GM21717 (cell line): ENCODE results near the gene CACNG8.
"Not testable (repeated sequence)": the region's sequence is repeated elsewhere in the genome, so short reads cannot be mapped to it uniquely, and the experiment has no call there.

Experiments used
- ATAC-seq: cut with Tn5 transposase; IDR thresholded peaks from one replicate; pipeline ENCODE4 v1.9.1; 2021; ENCODE audit warnings: mild to moderate bottlenecking, moderate library complexity; ENCODE audit not compliant: unreplicated experiment

The CACNG8 gene

DNA sequence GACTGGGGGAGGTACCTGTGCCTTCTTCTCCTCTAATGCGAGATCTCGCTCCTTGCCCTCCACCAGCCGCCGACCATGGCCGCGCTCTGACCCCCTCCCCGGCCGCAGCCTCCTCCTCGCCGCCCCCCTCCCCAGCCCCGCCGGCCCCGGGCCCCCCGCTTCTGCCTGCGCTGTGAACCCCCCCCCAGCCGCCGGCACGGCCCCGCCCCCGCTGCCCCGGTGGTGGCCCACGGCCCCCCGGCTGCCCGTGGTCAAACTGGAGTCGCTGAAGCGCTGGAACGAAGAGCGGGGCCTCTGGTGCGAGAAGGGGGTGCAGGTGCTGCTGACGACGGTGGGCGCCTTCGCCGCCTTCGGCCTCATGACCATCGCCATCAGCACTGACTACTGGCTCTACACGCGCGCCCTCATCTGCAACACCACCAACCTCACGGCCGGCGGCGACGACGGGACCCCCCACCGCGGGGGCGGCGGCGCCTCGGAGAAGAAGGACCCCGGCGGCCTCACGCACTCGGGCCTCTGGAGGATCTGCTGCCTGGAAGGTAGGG is at the start of gene CACNG8:
Gene CACNG8, plus strand, starts transcription at position 51 of the 545 bp plus-strand sequence.
- ATAC-seq, result no peak

DNA sequence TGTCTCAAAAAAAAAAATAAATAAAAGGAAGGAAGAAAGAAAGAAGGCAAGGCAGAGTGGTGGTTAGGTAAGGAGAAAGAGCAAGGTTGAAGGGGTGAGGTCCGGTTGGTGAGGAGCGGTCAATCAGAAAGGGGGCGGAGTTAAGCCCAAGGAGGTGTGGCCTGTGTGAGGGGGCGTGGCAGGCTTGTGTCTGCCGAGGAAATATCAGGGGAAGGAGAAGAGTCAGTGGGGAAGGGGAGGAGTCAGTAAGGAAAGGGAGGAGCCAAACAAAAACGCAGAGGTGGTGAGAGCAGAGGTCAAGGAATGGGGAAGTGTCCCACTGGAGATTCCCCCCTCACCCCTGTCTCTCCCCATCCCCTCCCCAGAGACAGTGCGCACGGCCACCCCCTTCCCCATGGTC is 47.7 kb upstream of the CACNG8 start:
- no peak for ATAC-seq

DNA sequence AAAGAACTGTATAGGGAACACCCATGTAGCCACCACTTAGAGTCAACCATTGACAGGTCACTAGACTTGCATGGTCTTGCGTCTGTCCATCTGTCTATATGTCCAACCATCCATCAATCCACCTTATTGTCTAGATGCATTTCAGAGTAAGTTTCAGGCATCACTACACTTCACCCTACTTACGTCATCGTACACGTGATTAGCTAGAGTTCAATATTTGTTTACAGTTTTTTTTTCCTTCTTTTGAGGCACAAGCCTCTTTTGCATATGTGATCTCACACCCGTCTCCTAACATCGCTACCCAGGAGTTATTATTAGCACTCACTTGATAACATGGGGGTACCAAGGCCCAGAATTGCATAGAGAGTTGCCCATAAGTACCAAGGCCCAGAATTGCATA is 46.7 kb upstream of the CACNG8 start:
- ATAC-seq, result no peak

DNA sequence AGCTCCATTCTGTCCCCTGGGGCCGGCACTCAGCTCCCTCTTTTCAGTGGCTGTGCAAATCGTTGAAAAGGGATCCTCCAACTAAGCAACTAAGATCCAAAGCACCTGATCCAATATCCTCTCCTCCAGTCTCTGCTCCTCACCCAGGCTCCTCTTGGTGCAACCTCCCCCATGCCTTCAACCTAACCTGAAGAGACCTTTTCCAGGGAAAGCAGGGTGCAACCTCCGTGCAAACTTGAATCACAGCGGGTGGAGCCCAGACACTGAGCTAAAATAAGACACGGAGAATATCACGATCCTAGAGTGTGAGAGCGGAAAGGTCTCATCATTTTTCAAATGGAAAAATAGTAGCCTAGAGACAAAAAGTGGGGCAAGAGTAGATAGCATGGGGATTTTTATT is 45.4 kb upstream of the CACNG8 start:
- no peak for ATAC-seq

DNA sequence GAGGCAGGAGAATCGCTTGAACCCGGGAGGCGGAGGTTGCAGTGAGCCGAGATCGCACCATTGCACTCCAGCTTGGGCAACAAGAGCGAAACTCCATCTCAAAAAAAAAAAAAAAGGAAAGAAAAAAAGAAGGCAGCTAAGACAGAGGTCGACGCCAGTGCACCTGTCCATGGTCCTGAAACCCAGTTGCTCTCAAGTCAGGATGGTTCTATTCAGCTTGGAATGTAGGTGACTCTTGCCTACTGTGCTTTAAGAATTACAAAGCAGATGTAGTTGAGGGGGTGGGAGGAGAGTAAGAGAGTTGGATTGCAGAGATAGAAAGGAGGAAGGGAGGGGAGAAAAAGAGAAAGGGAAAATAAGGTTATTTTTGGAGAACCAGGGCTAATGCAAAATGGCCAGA is 35.0 kb upstream of the CACNG8 start:
- no peak for ATAC-seq

DNA sequence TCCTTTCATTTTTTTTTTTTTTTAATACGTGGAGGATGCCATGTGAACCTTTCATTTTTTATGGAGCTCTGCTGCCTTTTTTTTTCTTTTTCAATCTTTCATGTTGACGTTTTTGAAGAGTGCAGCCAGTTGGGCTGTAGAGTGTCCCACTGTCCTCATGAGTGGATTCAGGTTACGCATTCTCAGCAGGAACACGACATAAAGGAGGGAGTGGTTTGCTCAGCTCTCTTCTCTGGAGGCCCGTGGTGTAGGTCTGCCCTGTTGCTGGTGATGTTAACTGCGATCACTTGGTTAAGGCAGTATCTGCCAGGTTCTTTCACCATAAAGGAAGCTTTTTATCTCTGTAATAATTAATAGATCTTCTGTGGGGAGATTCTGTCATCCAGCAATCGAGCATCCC is 26.7 kb upstream of the CACNG8 start:
- ATAC-seq, result no peak

DNA sequence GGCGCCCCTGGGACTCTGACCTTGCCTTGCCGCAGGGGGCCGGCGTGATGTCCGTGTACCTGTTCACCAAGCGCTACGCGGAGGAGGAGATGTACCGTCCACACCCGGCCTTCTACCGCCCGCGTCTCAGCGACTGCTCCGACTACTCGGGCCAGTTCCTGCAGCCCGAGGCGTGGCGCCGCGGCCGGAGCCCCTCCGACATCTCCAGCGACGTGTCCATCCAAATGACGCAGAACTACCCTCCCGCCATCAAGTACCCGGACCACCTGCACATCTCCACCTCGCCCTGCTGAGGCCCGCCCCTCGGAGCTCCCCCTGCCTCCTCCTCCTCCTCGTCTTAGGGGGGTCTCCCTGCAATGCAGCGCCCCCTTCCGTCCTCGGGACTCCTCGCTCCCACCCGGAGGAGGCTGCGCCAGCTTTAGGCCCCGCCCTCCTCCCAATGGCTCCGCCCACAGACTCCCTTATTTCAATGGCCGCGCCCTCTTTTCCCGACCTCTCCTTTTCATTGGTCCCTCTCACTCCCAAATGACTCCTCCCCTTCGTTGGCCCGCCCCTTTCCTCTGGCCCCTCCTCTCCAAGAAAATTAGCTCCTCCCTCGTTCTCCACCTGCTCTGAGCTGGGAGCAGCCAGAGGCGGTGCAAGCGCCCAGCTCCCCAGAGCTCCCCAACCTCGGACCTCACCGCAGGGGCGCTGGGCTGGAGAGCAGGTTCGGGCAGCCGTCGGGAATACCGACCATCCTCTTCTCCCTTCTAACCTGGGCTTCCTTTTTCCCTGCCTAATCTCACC is 20.5 kb upstream of the CACNG8 start:
- no peak for ATAC-seq

DNA sequence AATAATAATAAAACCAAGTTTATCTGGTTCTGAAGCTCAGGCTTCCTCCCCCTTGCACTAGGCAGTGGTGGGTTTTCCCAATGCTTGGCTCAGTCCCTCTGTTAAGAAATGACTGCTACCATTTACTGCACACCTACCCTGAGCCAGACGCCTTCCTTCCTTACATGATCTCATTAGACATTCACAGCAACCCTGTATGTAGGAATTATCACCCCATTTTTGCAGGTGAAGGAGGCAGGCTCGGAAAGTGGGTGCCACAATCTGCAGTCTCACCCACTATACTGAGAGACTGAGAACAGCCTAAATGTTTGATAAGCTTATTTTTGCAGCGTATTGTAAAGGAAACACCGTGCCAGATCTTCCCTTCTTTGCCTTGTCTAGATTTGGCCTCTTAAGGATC is 18.3 kb upstream of the CACNG8 start:
- no peak for ATAC-seq

DNA sequence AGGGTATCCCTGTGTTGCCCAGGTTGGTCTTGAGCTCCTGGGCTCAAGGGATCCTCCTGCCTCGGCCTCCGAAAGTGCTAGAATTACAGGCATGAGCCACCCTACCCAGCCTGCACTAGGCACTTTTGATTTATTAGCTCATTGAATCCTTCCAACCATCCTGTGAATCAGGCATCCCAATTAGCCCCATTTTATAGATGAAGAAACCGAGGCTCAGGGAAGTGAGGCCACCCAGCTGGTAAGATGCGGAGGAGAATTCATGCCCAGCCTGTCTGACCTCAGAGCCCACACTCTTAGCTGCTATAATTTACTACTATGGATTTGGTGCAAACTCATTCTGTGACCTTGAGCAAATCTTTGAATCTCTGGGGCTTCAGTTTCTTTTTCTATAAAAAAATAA is 17.8 kb upstream of the CACNG8 start:
- no peak for ATAC-seq

DNA sequence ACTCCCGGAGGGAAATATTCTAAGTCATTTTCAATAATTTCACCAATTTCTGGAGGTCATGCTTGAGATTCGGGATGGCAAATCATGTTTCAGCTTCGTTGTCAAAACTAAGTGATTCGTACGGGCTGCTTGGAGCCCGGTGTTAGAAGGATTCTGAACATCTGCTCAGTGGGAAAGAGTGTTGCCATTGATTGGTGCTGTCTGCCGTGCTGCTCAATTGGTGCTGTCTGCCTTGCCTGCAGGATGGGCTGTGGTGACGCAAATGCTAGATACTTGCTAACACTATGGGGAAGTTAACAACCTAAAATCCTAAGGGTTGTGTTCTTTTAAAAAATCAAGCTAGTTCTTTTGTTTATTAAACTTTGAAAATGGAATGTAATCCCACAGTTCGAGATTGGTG is 17.3 kb upstream of the CACNG8 start:
- no peak for ATAC-seq

DNA sequence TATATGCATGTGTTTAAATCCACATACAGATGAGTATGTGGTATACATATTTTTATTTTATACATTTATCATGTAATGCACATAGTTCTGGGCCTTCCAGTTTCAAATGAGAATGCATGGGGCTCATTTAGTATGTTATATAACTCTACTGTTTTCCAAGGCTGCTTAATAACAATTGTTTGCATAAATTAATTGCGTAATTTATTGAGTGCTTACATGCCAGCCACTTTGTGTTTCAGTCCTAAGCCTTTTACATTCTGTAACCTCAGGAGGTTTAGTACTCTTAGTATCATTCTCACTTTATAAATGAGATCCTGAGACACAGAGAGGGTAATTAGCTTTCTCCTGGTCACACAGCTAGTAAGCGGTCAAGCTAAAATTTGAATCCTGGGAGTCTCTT is 16.7 kb upstream of the CACNG8 start:
- ATAC-seq, result no peak

DNA sequence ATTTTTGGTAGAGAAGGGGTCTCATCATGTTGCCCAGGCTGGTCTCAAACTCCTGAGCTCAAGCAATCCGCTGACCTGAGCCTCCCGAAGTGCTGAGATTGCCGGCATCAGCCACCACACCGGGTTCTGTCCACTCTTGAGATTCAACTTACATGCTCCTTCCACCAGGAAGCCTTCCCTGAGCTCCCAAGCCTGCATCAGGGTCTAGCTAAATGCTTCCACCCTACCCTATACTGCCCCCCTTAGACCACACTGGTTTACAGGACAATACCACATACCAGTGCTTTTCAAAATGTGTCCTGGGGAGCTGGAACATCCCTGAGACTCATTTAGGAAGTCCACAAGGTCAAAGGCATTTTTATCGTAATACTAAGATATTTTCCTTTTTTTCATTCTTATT is 15.1 kb upstream of the CACNG8 start:
- no peak for ATAC-seq

DNA sequence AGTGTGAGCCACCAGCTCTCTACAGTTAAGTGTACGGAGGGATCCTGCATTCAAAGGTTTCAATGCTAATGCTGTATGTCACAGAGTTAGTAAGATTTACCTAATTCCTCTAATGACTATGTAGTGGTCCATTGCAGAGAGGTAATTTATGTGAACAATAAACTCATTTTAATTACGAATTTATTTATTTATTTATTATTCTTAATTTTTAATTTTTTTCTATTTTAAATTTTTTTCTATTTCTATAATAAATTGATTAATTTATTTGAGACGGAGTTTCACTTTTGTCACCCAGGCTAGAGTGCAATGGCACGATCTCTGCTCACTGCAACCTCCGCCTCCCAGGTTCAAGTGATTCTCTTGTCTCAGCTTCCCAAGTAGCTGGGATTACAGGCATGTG is 14.1 kb upstream of the CACNG8 start:
- not testable (repeated sequence) for ATAC-seq

DNA sequence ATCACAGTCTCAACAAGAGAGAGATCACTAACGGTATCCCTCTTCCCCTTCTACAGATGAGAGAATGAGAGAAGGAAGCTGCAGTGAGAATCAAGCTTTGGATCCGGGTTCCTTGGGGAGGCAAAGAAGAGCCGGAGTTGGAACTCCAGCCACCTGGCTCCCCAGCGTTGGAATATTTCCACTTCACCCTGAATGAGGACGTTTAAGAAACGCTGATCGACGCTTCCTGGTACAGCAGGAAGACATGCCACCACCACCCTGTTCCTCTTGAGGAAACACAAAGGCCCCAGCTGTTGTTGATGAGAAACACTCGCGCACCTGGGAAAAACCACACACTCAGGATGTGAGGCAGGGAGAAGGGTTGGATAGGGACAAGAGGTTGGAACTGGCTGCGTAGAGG is 11.3 kb upstream of the CACNG8 start:
- ATAC-seq, result no peak

DNA sequence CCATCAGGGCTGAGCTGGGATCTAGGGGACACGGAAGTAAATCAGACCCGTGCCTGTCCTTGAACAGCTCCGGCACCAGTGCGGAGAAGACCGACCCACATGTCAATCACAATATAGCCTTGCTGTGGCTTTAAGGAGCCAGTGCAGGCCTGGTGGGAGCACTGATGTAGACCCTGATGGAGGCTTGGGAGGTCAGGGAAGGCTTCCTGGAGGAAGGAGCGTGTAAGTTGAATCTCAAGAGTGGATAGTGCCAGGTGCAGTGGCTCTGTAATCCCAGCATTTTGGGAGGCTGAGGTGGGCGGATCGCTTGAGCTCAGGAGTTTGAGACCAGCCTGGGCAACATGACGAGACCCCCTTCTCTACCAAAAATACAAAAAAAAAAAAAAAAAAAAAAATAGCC is 10.8 kb upstream of the CACNG8 start:
- no peak for ATAC-seq

DNA sequence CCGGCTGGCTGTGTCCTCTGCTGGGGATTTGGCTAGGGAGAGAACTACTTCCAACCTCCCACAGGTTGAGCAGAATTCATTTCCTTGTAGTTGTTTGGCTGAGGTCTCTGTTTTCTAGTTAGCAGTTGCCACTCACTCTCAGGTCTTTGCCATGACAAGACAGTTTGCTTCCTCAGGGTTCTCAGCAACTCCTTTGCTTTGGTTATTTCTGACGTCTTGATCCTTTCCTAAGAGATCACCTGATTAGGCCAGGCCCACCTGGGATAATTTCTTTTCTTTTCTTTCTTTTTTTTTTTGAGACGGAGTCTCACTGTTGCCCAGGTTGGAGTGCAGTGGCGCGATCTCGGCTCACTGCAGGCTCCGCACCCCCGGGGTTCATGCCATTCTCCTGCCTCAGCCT is 9.4 kb upstream of the CACNG8 start:
- ATAC-seq, result no peak

DNA sequence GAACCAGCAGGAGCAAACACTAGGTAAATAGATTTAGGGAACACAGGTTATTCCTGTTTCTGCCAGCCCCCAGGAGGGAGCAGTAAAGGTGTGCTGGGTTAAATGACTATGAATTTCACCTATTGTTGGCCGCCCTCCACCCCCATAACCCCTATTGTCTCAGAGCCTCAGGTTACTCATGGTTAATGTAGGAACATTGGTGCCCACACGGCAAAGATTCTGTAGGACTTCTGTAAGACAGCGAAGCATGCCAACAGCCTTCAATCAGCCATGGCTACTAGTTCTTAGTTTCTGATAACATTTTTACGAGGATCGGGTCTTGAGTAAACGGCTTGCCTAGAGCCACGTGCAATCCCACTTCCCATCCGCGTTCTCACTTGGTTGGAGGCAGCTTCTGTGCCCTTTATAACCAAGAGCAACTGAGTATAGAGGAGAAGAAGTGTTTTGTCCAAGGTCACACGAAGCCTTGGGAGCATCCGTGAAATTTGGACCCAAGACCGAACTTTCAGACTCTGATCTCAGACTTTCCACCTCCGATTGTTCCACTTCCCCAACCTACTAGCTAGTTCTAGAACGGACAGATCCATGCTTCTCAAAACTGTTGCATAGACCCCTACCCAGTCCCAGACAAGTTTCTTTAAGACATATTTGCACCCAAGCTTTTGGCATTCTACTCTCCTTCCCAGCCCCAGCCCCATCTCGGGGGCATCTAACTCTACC is 5.1 kb upstream of the CACNG8 start:
- no peak for ATAC-seq

DNA sequence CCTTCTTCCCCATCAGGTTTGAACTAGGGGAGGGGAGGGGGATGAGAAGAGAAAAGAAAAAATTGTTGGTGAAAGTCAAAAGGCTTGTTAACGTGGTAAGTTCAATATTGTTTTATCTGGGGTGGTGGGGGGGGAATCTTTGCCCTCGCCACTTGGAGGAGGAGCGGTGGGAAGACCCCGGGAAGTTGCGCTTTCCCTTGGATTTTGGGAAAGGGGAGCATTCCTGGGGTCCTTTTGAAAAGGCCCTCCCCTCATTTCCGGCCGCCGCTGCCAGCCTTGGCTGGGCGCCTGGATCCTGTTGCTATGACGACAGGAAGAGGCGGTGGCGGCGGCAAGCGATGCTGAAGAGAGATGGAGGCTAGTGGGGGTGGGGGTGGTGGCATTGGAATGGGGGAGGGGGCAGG is 4.6 kb upstream of the CACNG8 start:
- ATAC-seq, result no peak

DNA sequence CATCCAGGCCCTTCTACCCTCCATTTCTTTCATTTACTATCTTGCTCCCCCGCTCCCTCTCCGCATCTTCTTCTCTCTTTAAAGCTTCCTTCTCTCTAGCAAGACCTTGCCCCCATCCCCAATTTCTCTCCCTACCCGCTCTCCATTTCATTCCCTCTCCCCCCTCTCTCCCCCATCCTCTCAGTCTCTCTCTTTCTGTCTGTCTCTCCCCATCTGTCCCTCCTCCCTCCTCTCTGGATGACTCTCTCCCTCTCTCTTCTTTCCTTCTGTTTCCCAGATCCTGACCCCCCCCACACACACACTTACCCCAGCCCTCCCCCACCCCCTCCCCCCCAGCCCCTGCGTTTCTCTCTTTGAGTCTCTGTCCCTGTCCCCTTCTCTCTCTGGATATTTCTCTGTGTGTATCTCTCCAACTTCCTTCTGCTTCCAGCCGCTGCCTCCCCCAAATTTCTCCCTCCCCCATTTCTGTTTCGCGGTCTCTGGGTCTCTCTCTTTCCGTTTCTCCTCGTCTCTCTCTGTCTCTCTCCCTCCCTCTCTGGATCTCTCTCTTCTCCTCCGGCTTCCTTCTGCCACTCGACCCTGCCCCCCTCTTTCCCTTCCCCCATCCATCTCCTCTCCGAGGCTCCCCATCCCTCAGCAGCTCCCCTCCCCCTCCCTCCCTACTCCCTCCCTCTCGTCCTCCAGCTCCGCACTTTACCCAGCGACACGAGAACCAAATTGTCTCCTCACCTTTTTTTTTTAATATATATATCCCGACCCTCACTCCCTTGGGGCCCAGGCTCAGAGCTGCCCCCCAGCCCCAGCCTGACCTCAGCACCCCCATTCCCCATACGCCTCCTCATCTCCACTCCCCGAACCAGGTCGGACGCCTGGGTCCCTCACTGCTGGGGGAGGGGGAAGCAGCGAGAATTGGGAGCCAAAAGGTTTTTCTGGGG is 3.6 kb upstream of the CACNG8 start:
- no peak for ATAC-seq

DNA sequence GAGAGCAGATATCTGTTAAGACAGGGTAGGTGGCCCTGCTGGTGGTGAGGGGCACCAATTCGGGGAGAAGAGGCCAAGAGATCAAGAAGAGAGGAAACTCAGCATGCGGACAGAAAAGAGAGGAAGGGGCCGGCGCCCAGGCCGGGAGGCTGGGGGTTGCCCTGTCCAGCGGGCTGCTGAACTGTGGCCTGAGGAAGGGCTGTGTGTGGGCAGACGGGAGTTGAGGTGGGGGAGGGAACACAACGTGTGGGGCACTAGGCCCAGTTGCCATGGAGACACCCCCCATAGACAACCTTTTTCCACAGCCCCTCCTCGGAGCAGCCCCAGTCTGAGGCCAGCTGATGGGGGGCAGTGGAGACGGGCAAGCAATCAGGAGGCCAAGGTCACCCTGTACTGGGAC is 2.5 kb upstream of the CACNG8 start:
- no peak for ATAC-seq

DNA sequence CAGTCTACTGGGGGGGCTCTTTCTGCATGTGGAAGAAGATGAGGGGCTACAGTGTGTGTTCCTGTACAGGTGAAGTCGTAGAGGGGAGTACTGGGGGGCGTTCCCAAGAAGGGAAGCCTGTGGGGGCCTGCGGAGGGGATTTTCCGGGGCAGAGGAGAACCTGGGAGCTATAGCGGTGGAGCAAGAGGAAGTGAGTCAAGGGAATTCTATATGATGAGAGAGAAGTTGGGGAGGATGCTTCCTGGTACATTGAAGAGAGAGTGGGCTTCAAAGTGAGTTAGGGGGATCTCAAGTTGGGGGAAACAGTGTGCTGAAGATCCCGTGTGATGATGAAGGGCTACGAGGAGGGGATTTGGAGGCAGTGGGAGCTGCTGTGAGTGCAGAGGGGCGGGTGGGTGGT is 1.9 kb upstream of the CACNG8 start:
- no peak for ATAC-seq
